SK-N-DZ (cell line): Measurements from ENCODE around the gene PTPRS.

Experiments
- DNase-seq: peaks from one replicate; pipeline ENCODE4 v3.0.0-alpha.2; 2015; ENCODE audit warnings: low spot score

PTPRS gene

GRCh38 chr19:5308451-5309437 lies 31.9 kb downstream of the PTPRS start:
- DNase-seq = no peak

- DNase-seq = no peak
Measured at GRCh38 chr19:5307655-5308054, 33.0 kb downstream of the PTPRS start.

GRCh38 chr19:5305163-5305562 lies 35.4 kb downstream of the PTPRS start:
- no peak for DNase-seq

- DNase-seq = no peak
Measured at GRCh38 chr19:5304486-5304885, 36.1 kb downstream of the PTPRS start.

GRCh38 chr19:5303208-5303607 lies 37.4 kb downstream of the PTPRS start:
- no peak for DNase-seq

GRCh38 chr19:5302396-5302795 lies 38.2 kb downstream of the PTPRS start:
- no peak for DNase-seq

GRCh38 chr19:5299137-5299536 lies 41.5 kb downstream of the PTPRS start:
- DNase-seq = no peak

GRCh38 chr19:5298471-5298901 lies 42.1 kb downstream of the PTPRS start:
- no peak for DNase-seq

GRCh38 chr19:5297272-5297669 lies 43.3 kb downstream of the PTPRS start:
- no peak for DNase-seq

- DNase-seq = no peak
Measured at GRCh38 chr19:5296457-5297271, 43.9 kb downstream of the PTPRS start.

GRCh38 chr19:5296021-5296420 lies 44.6 kb downstream of the PTPRS start:
- DNase-seq = no peak

- DNase-seq = no peak
Measured at GRCh38 chr19:5294403-5295160, 46.0 kb downstream of the PTPRS start.

- peak; percentile 76 for DNase-seq
Measured at GRCh38 chr19:5293612-5294378, 46.8 kb downstream of the PTPRS start.

GRCh38 chr19:5292822-5293611 lies 47.6 kb downstream of the PTPRS start:
- peak; percentile 80 for DNase-seq

- DNase-seq = no peak
Measured at GRCh38 chr19:5292453-5292821, 48.2 kb downstream of the PTPRS start.

GRCh38 chr19:5291588-5292193 lies 48.9 kb downstream of the PTPRS start:
- DNase-seq = no peak
